HepG2 (cell line): ENCODE results near the gene L3MBTL4. TPM values are rescaled to one million over a fixed set of nuclear protein-coding genes. Genes with fewer than 3 reads are reported as not detected.

Experiments used
- ATAC-seq: fragments of 200-7000 bp; cut with Tn5 transposase; 3 replicates; pipeline ENCODE4 v1.9.1; 2020; ENCODE audit warnings: mild to moderate bottlenecking, moderate library complexity
- BruUV-seq: library from RNA; stranded (reverse); fragments of 400-500 nt; replicated peaks from 2 replicates; lab custom pipeline; 2021; lab: Mats Ljungman, UMichigan
- CTCF ChIA-PET: fragments of 300-600 bp; formaldehyde crosslinking; extraction: SDS; loops from one replicate; lab custom pipeline; 2021; ENCODE audit warnings: low total read pairs, inconsistent platforms, low intra/inter-chr PET ratio; lab: Yijun Ruan, JAX
- POLR2A ChIA-PET: fragments of 350-600 bp; sonication (Branson Sonifier 250); formaldehyde crosslinking; loops from one replicate; lab custom pipeline; 2020; ENCODE audit warnings: antibody characterized with exemption, inconsistent platforms; lab: Yijun Ruan, JAX
- DNase-seq: peaks from one replicate; pipeline ENCODE4 v3.0.0-alpha.2; 2015; ENCODE audit warnings: low spot score
- FAIRE-seq: peaks from 3 replicates; lab custom pipeline; 2011; peaks lifted over from hg19 to GRCh38; lab: Jason Lieb, UNC
- H2AFZ ChIP-seq: one replicate; pipeline ENCODE4 v1.6.1; 2011; ENCODE audit warnings: low read length, inconsistent platforms
- H3K27ac ChIP-seq: fragments of 300-600 bp; 3 replicates; pipeline ENCODE4 v1.8.0; 2011; ENCODE audit warnings: mixed run types, mild to moderate bottlenecking, mixed read lengths, low read length, inconsistent platforms; ENCODE audit not compliant: insufficient read depth; ENCODE audit errors: extremely low read length
- H3K27me3 ChIP-seq, 2 experiments: fragments of 200-600 bp in 1 of 2; 2 replicates in 1 of 2; 3 replicates in 1 of 2; pipeline versions ENCODE4 v1.6.0 to v1.8.0; 2011; ENCODE audit warnings: low read length in 2 of 2, mild to moderate bottlenecking in 2 of 2, moderate library complexity in 2 of 2, inconsistent platforms in 1 of 2; ENCODE audit not compliant: insufficient read depth in 2 of 2, control insufficient read depth in 1 of 2
- H3K36me3 ChIP-seq, 2 experiments: fragments of 200-600 bp in 1 of 2; replicated peaks in 1 of 2; 2 replicates in 1 of 2; 3 replicates in 1 of 2; pipeline versions ENCODE4 v1.5.1 to v1.8.0; 2011; ENCODE audit warnings: low read length in 2 of 2, inconsistent platforms in 1 of 2; ENCODE audit not compliant: insufficient read depth in 2 of 2, control insufficient read depth in 1 of 2
- H3K4me1 ChIP-seq: 2 replicates; pipeline ENCODE4 v1.5.1; 2012; ENCODE audit warnings: low read length, inconsistent platforms; ENCODE audit not compliant: insufficient read depth
- H3K4me2 ChIP-seq: 2 replicates; pipeline ENCODE4 v1.6.0; 2011; ENCODE audit warnings: low read depth, low read length, inconsistent platforms
- H3K4me3 ChIP-seq, 3 experiments: fragments of 200-600 bp in 1 of 3; sonication (generic), shearing (Covaris generic) in 1 of 3; replicated peaks in 1 of 3; 2 replicates each; pipeline ENCODE4 v1.5.1; 2011 to 2016; ENCODE audit warnings: low read length in 3 of 3, inconsistent platforms in 2 of 3, low read depth in 2 of 3, mild to moderate bottlenecking in 2 of 3, control low read depth in 1 of 3, mixed read lengths in 1 of 3; ENCODE audit not compliant: insufficient read depth in 1 of 3
- H3K79me2 ChIP-seq: one replicate; pipeline ENCODE4 v1.6.1; 2011; ENCODE audit warnings: low read length, inconsistent platforms; ENCODE audit not compliant: insufficient read depth
- H3K9ac ChIP-seq: 2 replicates; pipeline ENCODE4 v1.6.0; 2011; ENCODE audit warnings: mild to moderate bottlenecking, low read depth, low read length, inconsistent platforms; ENCODE audit not compliant: insufficient read depth
- H3K9me3 ChIP-seq: 2 replicates; pipeline ENCODE4 v1.5.1; 2012; ENCODE audit warnings: mild to moderate bottlenecking, low read length
- H4K20me1 ChIP-seq: 2 replicates; pipeline ENCODE4 v1.6.0; 2011; ENCODE audit warnings: inconsistent platforms, mild to moderate bottlenecking, low read length, moderate library complexity; ENCODE audit not compliant: insufficient read depth
- ATF4 ChIP-seq, 2 experiments: fragments of 450-650 bp in 1 of 2; sonication (generic) in 1 of 2; formaldehyde crosslinking; IDR thresholded peaks; 2 replicates each; pipeline versions ENCODE4 v1.5.0 to v1.8.0; 2020 to 2022; ENCODE audit warnings: mild to moderate bottlenecking in 1 of 2, missing genetic modification reagents in 1 of 2
- BHLHE40 ChIP-seq: IDR thresholded peaks from 2 replicates; pipeline ENCODE4 v1.6.1; 2011; ENCODE audit warnings: low read length, improper control_type of control experiment
- DMAP1 ChIP-seq: IDR thresholded peaks from 2 replicates; pipeline ENCODE4 v1.6.1; 2016
- EZH2 ChIP-seq: conservative IDR thresholded peaks from 2 replicates; pipeline ENCODE4 v1.6.1; 2012; ENCODE audit warnings: mild to moderate bottlenecking, low read depth, low read length, moderate library complexity
- HNRNPLL ChIP-seq: fragments of 200-400 bp; formaldehyde crosslinking; IDR thresholded peaks from 2 replicates; pipeline ENCODE4 v1.6.1; 2017; ENCODE audit warnings: mild to moderate bottlenecking, low read depth, low read length; ENCODE audit not compliant: poor library complexity, severe bottlenecking
- HOXA5 ChIP-seq: sonication (generic); formaldehyde crosslinking; IDR thresholded peaks from 2 replicates; pipeline ENCODE4 v1.4.0; 2020; ENCODE audit warnings: missing genetic modification reagents
- KLF13 ChIP-seq: sonication (generic); formaldehyde crosslinking; IDR thresholded peaks from 2 replicates; pipeline ENCODE4 v1.4.0; 2020; ENCODE audit warnings: mild to moderate bottlenecking, missing genetic modification reagents
- MAFF ChIP-seq: IDR thresholded peaks from 2 replicates; pipeline ENCODE4 v1.6.1; 2011; ENCODE audit warnings: low read depth, low read length, improper control_type of control experiment
- MAFK ChIP-seq, 2 experiments: IDR thresholded peaks in 1 of 2; conservative IDR thresholded peaks in 1 of 2; 2 replicates each; pipeline ENCODE4 v1.6.1; 2011; ENCODE audit warnings: improper control_type of control experiment in 2 of 2, low read length in 2 of 2
- NFE2L2 ChIP-seq: fragments of 150-350 bp; IDR thresholded peaks from 2 replicates; pipeline ENCODE4 v1.6.1; 2014; ENCODE audit warnings: low read length
- PHF21A ChIP-seq: sonication (generic); formaldehyde crosslinking; IDR thresholded peaks from 2 replicates; pipeline ENCODE4 v1.5.0; 2020; ENCODE audit warnings: mild to moderate bottlenecking, missing genetic modification reagents
- TAF1 ChIP-seq: sonication (generic); formaldehyde crosslinking; IDR thresholded peaks from 2 replicates; pipeline ENCODE4 v1.4.0; 2020; ENCODE audit warnings: missing genetic modification reagents
- WGBS: methylation state at CpG from one replicate; pipeline ENCODE4 v1.1.6; 2017; ENCODE audit warnings: low lambda C conversion rate; 5-methylcytosine and 5-hydroxymethylcytosine counted together
- in situ Hi-C: cut with HindIII; loops from 2 replicates; pipeline ENCODE4 v1.10.0; 2017; ENCODE audit warnings: low pct_unique_long_range_greater_than_20kb; ENCODE audit not compliant: extremely low pct_ligation_motif_present
- intact Hi-C: fragments of 100-400 bp; cut with micrococcal nuclease; formaldehyde crosslinking; loops from one replicate; pipeline ENCODE4 v1.10.0; 2022; ENCODE audit not compliant: unreplicated experiment
- polyA plus RNA-seq, 8 experiments: library from polyadenylated mRNA; depleted of rRNA in 3 of 8; stranded (reverse) in 7 of 8; unstranded in 1 of 8; fragments of >200 nt; fragmentation: Illumina TruSeq in 4 of 8; extraction: Trizol in 4 of 8; gene quantifications; 2 replicates each; pipeline versions ENCODE4 v1.2.1 to v1.2.3, GENCODE V29; 2011 to 2016; ENCODE audit warnings: low read depth in 4 of 8, missing spikeins in 1 of 8, mixed read lengths in 1 of 8; ENCODE audit not compliant: insufficient read depth in 1 of 8
- total RNA-seq, 5 experiments: library from RNA; depleted of rRNA; stranded (reverse); fragments of >200 nt; fragmentation: Illumina TruSeq; extraction: Trizol; gene quantifications; 2 replicates each; pipeline ENCODE4 v1.2.3, GENCODE V29; 2016; ENCODE audit warnings: low read depth in 1 of 5
- TF ChIP-seq, protein P1 (sequence below): sonication (generic); formaldehyde crosslinking; IDR thresholded peaks from 2 replicates; pipeline ENCODE4 v1.5.0; 2020; ENCODE audit warnings: mild to moderate bottlenecking, missing genetic modification reagents

L3MBTL4 gene
- total and polyA plus RNA-seq, 2 of the 13 experiments (the other 11 are each of a cell fraction or from before 2014, with no cell fraction given), result 10.8 to 13.3 TPM

- TF ChIP-seq HOXA5 (no peak), EZH2 (no peak), ATF4 (CRISPR knock-in tag; IDR thresholded peaks at IDR 0.05) (no peak), HNRNPLL (no peak), DMAP1 (CRISPR knock-in tag) (no peak), BHLHE40 (no peak), PHF21A (CRISPR knock-in tag) (no peak), KLF13 (CRISPR knock-in tag) (no peak)
- TF ChIP-seq, protein P1, sequence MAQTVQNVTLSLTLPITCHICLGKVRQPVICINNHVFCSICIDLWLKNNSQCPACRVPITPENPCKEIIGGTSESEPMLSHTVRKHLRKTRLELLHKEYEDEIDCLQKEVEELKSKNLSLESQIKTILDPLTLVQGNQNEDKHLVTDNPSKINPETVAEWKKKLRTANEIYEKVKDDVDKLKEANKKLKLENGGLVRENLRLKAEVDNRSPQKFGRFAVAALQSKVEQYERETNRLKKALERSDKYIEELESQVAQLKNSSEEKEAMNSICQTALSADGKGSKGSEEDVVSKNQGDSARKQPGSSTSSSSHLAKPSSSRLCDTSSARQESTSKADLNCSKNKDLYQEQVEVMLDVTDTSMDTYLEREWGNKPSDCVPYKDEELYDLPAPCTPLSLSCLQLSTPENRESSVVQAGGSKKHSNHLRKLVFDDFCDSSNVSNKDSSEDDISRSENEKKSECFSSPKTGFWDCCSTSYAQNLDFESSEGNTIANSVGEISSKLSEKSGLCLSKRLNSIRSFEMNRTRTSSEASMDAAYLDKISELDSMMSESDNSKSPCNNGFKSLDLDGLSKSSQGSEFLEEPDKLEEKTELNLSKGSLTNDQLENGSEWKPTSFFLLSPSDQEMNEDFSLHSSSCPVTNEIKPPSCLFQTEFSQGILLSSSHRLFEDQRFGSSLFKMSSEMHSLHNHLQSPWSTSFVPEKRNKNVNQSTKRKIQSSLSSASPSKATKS (CRISPR knock-in tag), result no peak
These were observed 345.6 kb downstream of the L3MBTL4 start (continued) for GRCh38 chr18:6069103-6069502.

- FAIRE-seq, result no peak
- POLR2A ChIA-PET, result no interaction called here
These were observed 354.6 kb downstream of the L3MBTL4 start for GRCh38 chr18:6060149-6060548.

More at GRCh38 chr18:6060149-6060548, 354.6 kb downstream of the L3MBTL4 start:
- Histone ChIP-seq H3K9ac (no peak overlapping the region), H3K27ac (no peak overlapping the region), H4K20me1 (no peaks in the 10 kb centered on the region), H3K4me1 (peaks cover 17% of the 10 kb centered on the region), H3K9me3 (no peaks in the 10 kb centered on the region), H3K4me2 (no peak overlapping the region), H3K27me3 (no peaks in the 10 kb centered on the region), H2AFZ (no peak overlapping the region), H3K36me3 (no peaks in the 10 kb centered on the region), H3K79me2 (no peaks in the 10 kb centered on the region), H3K4me3 (no peak overlapping the region)
- no peak for ATAC-seq
- DNase-seq, result no peak
- in situ Hi-C loops, result no loop called here
- intact Hi-C loops, result no loop called here
- TF ChIP-seq TAF1 (CRISPR knock-in tag) (no peak), MAFK (conservative IDR thresholded peaks at IDR 0.05 in 1 of 2, IDR thresholded peaks at IDR 0.05 in 1 of 2; ENCODE audit: low read length in 2 of 2) (peak; percentile 65 to 77; a peak in 3 of 4 replicates), MAFF (peak; percentile 75), NFE2L2 (peak; percentile 86)
- CTCF ChIA-PET, result no interaction called here
- no TSS peak for BruUV-seq
- WGBS, result 98% methylated on average over 4 of the region's 4 CpGs
